Choroid plexus epithelial cell (primary cell): ENCODE data around the gene CYTH2.
A peak's percentile ranks its signal among the peaks of the same experiment; 100 is the strongest.

Experiments
- DNase-seq: peaks from one replicate; pipeline ENCODE4 v3.0.0-alpha.2; 2010; ENCODE audit warnings: low read depth
- H3K4me3 ChIP-seq: 2 replicates; pipeline ENCODE4 v1.5.1; 2011; ENCODE audit warnings: low read depth, mild to moderate bottlenecking, control low read depth, low read length, moderate library complexity
- CTCF ChIP-seq: conservative IDR thresholded peaks from 2 replicates; pipeline ENCODE4 v1.5.1; 2011; ENCODE audit warnings: low read depth, mild to moderate bottlenecking, control low read depth, inconsistent platforms, low read length, moderate library complexity

Gene CYTH2

GRCh38 chr19:48493718-48494401, 24.7 kb downstream of the CYTH2 start:
- no peak for DNase-seq
- TF ChIP-seq CTCF: no peak
- H3K4me3 ChIP-seq: peak overlapping the region; percentile 74

- DNase-seq: no peak
- no peak overlapping the region for H3K4me3 ChIP-seq
- TF ChIP-seq CTCF: no peak
Measured at GRCh38 chr19:48495396-48495795, 26.2 kb downstream of the CYTH2 start.

- TF ChIP-seq CTCF: no peak
- H3K4me3 ChIP-seq: no peak overlapping the region
- no peak for DNase-seq
Measured at GRCh38 chr19:48496959-48497727, 28.0 kb downstream of the CYTH2 start.

GRCh38 chr19:48497728-48498594, 28.8 kb downstream of the CYTH2 start:
- DNase-seq: no peak
- no peak for TF ChIP-seq CTCF
- H3K4me3 ChIP-seq: no peak overlapping the region

- no peak for DNase-seq
- no peak overlapping the region for H3K4me3 ChIP-seq
Measured at GRCh38 chr19:48498595-48499311, 29.6 kb downstream of the CYTH2 start.

More at GRCh38 chr19:48498595-48499311, 29.6 kb downstream of the CYTH2 start:
- TF ChIP-seq CTCF: no peak
